HEK293 (cell line): ENCODE data around the gene CSNK1A1.

Experiments used
- BCL11B ChIP-seq: fragments of 450-650 bp; formaldehyde crosslinking; IDR thresholded peaks from 2 replicates; pipeline ENCODE4 v1.5.1; 2016; ENCODE audit warnings: low read depth, missing biosample characterization, missing genetic modification characterization
- GLIS1 ChIP-seq: fragments of 450-650 bp; formaldehyde crosslinking; IDR thresholded peaks from 2 replicates; pipeline ENCODE4 v1.5.1; 2016; ENCODE audit warnings: missing biosample characterization, missing genetic modification characterization
- IKZF3 ChIP-seq: fragments of 450-650 bp; IDR thresholded peaks from 2 replicates; pipeline ENCODE4 v1.5.0; 2018; ENCODE audit warnings: missing biosample characterization, mild to moderate bottlenecking, missing genetic modification characterization, moderate library complexity
- KLF1 ChIP-seq: fragments of 450-650 bp; formaldehyde crosslinking; IDR thresholded peaks from 2 replicates; pipeline ENCODE4 v1.5.1; 2016; ENCODE audit warnings: missing biosample characterization, missing genetic modification characterization
- KLF16 ChIP-seq: fragments of 450-650 bp; formaldehyde crosslinking; IDR thresholded peaks from 2 replicates; pipeline ENCODE4 v1.5.1; 2017; ENCODE audit warnings: missing biosample characterization, missing genetic modification characterization
- KLF9 ChIP-seq: fragments of 450-650 bp; formaldehyde crosslinking; IDR thresholded peaks from 2 replicates; pipeline ENCODE4 v1.5.1; 2016; ENCODE audit warnings: missing biosample characterization, missing genetic modification characterization, low read depth
- MYNN ChIP-seq: fragments of 450-650 bp; formaldehyde crosslinking; IDR thresholded peaks from 2 replicates; pipeline ENCODE4 v1.5.1; 2016; ENCODE audit warnings: missing biosample characterization, missing genetic modification characterization, borderline replicate concordance
- MZF1 ChIP-seq: fragments of 450-650 bp; formaldehyde crosslinking; IDR thresholded peaks from 2 replicates; pipeline ENCODE4 v1.5.1; 2017; ENCODE audit warnings: missing biosample characterization, missing genetic modification characterization, borderline replicate concordance
- OSR2 ChIP-seq: fragments of 450-650 bp; formaldehyde crosslinking; IDR thresholded peaks from 2 replicates; pipeline ENCODE4 v1.5.1; 2016; ENCODE audit warnings: missing biosample characterization, missing genetic modification characterization
- PATZ1 ChIP-seq: fragments of 450-650 bp; formaldehyde crosslinking; IDR thresholded peaks from 2 replicates; pipeline ENCODE4 v1.5.1; 2016; ENCODE audit warnings: missing biosample characterization, missing genetic modification characterization
- PRDM4 ChIP-seq: fragments of 450-650 bp; formaldehyde crosslinking; IDR thresholded peaks from 2 replicates; pipeline ENCODE4 v1.5.1; 2017; ENCODE audit warnings: missing biosample characterization, missing genetic modification characterization
- SCRT1 ChIP-seq: fragments of 450-650 bp; formaldehyde crosslinking; IDR thresholded peaks from 2 replicates; pipeline ENCODE4 v1.5.1; 2016; ENCODE audit warnings: missing biosample characterization, missing genetic modification characterization, borderline replicate concordance
- SCRT2 ChIP-seq: fragments of 450-650 bp; formaldehyde crosslinking; IDR thresholded peaks from 2 replicates; pipeline ENCODE4 v1.5.1; 2016; ENCODE audit warnings: missing biosample characterization, missing genetic modification characterization
- SETDB1 ChIP-seq: IDR thresholded peaks from one replicate; pipeline ENCODE4 v1.6.1; 2017; ENCODE audit warnings: mild to moderate bottlenecking, low read length, moderate library complexity, mixed read lengths; ENCODE audit not compliant: insufficient read length
- SP2 ChIP-seq: fragments of 450-650 bp; formaldehyde crosslinking; IDR thresholded peaks from 2 replicates; pipeline ENCODE4 v1.5.1; 2016; ENCODE audit warnings: missing biosample characterization, missing genetic modification characterization
- ZBTB20 ChIP-seq: fragments of 450-650 bp; formaldehyde crosslinking; IDR thresholded peaks from 2 replicates; pipeline ENCODE4 v1.5.1; 2016; ENCODE audit warnings: missing biosample characterization, missing genetic modification characterization
- ZFP3 ChIP-seq: fragments of 450-650 bp; formaldehyde crosslinking; IDR thresholded peaks from 2 replicates; pipeline ENCODE4 v1.5.1; 2016; ENCODE audit warnings: low read depth, missing biosample characterization, missing genetic modification characterization
- ZFP41 ChIP-seq: fragments of 450-650 bp; formaldehyde crosslinking; IDR thresholded peaks from 2 replicates; pipeline ENCODE4 v1.5.1; 2016; ENCODE audit warnings: missing biosample characterization, missing genetic modification characterization, borderline replicate concordance
- ZNF2 ChIP-seq: fragments of 450-650 bp; formaldehyde crosslinking; IDR thresholded peaks from 2 replicates; pipeline ENCODE4 v1.5.1; 2016; ENCODE audit warnings: missing biosample characterization, missing genetic modification characterization
- ZNF202 ChIP-seq: fragments of 450-650 bp; formaldehyde crosslinking; IDR thresholded peaks from 2 replicates; pipeline ENCODE4 v1.5.1; 2016; ENCODE audit warnings: missing biosample characterization, missing genetic modification characterization, borderline replicate concordance
- ZNF223 ChIP-seq: fragments of 450-650 bp; formaldehyde crosslinking; IDR thresholded peaks from 2 replicates; pipeline ENCODE4 v1.5.1; 2016; ENCODE audit warnings: missing biosample characterization, missing genetic modification characterization
- ZNF350 ChIP-seq: fragments of 450-650 bp; formaldehyde crosslinking; IDR thresholded peaks from 2 replicates; pipeline ENCODE4 v1.5.0; 2017; ENCODE audit warnings: missing biosample characterization, mild to moderate bottlenecking, missing genetic modification characterization
- ZNF362 ChIP-seq: fragments of 450-650 bp; formaldehyde crosslinking; IDR thresholded peaks from 2 replicates; pipeline ENCODE4 v1.5.1; 2016; ENCODE audit warnings: missing biosample characterization, missing genetic modification characterization
- ZNF449 ChIP-seq: fragments of 450-650 bp; formaldehyde crosslinking; IDR thresholded peaks from 2 replicates; pipeline ENCODE4 v1.5.1; 2017; ENCODE audit warnings: missing biosample characterization, mild to moderate bottlenecking, missing genetic modification characterization, moderate library complexity
- ZNF549 ChIP-seq: fragments of 450-650 bp; IDR thresholded peaks from 2 replicates; pipeline ENCODE4 v1.5.1; 2018; ENCODE audit warnings: missing biosample characterization, missing genetic modification characterization, mild to moderate bottlenecking, inconsistent platforms, moderate library complexity
- ZNF555 ChIP-seq: fragments of 450-650 bp; formaldehyde crosslinking; conservative IDR thresholded peaks from 2 replicates; pipeline ENCODE4 v1.5.1; 2017; ENCODE audit warnings: missing biosample characterization, mild to moderate bottlenecking, missing genetic modification characterization, inconsistent platforms
- ZNF558 ChIP-seq: fragments of 450-650 bp; formaldehyde crosslinking; IDR thresholded peaks from 2 replicates; pipeline ENCODE4 v1.5.1; 2016; ENCODE audit warnings: missing biosample characterization, missing genetic modification characterization
- ZNF560 ChIP-seq: fragments of 450-650 bp; formaldehyde crosslinking; IDR thresholded peaks from 2 replicates; pipeline ENCODE4 v1.5.1; 2017; ENCODE audit warnings: missing biosample characterization, missing genetic modification characterization, borderline replicate concordance
- ZNF624 ChIP-seq: fragments of 450-650 bp; formaldehyde crosslinking; IDR thresholded peaks from 2 replicates; pipeline ENCODE4 v1.5.1; 2017; ENCODE audit warnings: missing biosample characterization, missing genetic modification characterization
- ZNF660 ChIP-seq: fragments of 450-650 bp; IDR thresholded peaks from 2 replicates; pipeline ENCODE4 v1.5.1; 2018; ENCODE audit warnings: missing biosample characterization, mild to moderate bottlenecking, missing genetic modification characterization
- ZNF677 ChIP-seq: fragments of 450-650 bp; IDR thresholded peaks from 2 replicates; pipeline ENCODE4 v1.5.0; 2018; ENCODE audit warnings: missing biosample characterization, mild to moderate bottlenecking, missing genetic modification characterization, moderate library complexity
- ZSCAN18 ChIP-seq: fragments of 450-650 bp; formaldehyde crosslinking; IDR thresholded peaks from 2 replicates; pipeline ENCODE4 v1.5.1; 2016; ENCODE audit warnings: missing biosample characterization, missing genetic modification characterization

The CSNK1A1 gene

GRCh38 chr5:149485655-149486615, 65.3 kb downstream of the CSNK1A1 start (continued):
- peak; percentile 46; the same call in 1 of the 2 replicates for TF ChIP-seq PATZ1 (tag by site-specific recombination)
- TF ChIP-seq OSR2 (tag by site-specific recombination) = no peak
- no peak for TF ChIP-seq MYNN
- peak; percentile 58; the same call in 1 of the 2 replicates for TF ChIP-seq SCRT1 (tag by site-specific recombination)
- no peak for TF ChIP-seq ZNF558 (tag by site-specific recombination)
- TF ChIP-seq ZSCAN18 (tag by site-specific recombination) = no peak
- no peak for TF ChIP-seq ZNF560 (tag by site-specific recombination)
- TF ChIP-seq SETDB1 = no peak
- TF ChIP-seq SP2 (tag by site-specific recombination) = no peak
- TF ChIP-seq ZFP3 (tag by site-specific recombination) = no peak
- TF ChIP-seq ZNF549 (tag by site-specific recombination) = no peak
- peak; percentile 20; the same call in 1 of the 2 replicates for TF ChIP-seq GLIS1 (tag by site-specific recombination)
- TF ChIP-seq MZF1 = no peak
- no peak for TF ChIP-seq KLF16
- TF ChIP-seq ZNF362 (tag by site-specific recombination) = no peak
- no peak for TF ChIP-seq ZNF223 (tag by site-specific recombination)
- no peak for TF ChIP-seq PRDM4 (tag by site-specific recombination)
- peak; percentile 39 for TF ChIP-seq IKZF3 (tag by site-specific recombination)
- no peak for TF ChIP-seq KLF9 (tag by site-specific recombination)
- peak; percentile 51 for TF ChIP-seq ZBTB20 (tag by site-specific recombination)
- no peak for TF ChIP-seq ZNF202 (tag by site-specific recombination)
- TF ChIP-seq ZNF555 (tag by site-specific recombination) = no peak
- TF ChIP-seq ZNF449 (tag by site-specific recombination) = no peak; the same call in 1 of the 2 replicates
- no peak for TF ChIP-seq ZNF677 (tag by site-specific recombination)
- TF ChIP-seq ZNF2 = peak; percentile 24; the same call in 1 of the 2 replicates
- no peak for TF ChIP-seq KLF1
- no peak for TF ChIP-seq BCL11B (tag by site-specific recombination)
- peak; percentile 91 for TF ChIP-seq SCRT2 (tag by site-specific recombination)
- TF ChIP-seq ZNF350 (tag by site-specific recombination) = no peak
- TF ChIP-seq ZFP41 (tag by site-specific recombination) = no peak
- TF ChIP-seq ZNF660 (tag by site-specific recombination) = no peak
- no peak for TF ChIP-seq ZNF624 (tag by site-specific recombination)
